ENCODE measurements around the gene COL8A2.

The COL8A2 gene

GRCh38 chr1:36137226-36137625 is 12.2 kb upstream of the COL8A2 start:
- Histone ChIP-seq H3K27me3 (ENCODE audit: insufficient read depth, poor library complexity, severe bottlenecking) (no peaks in the 10 kb centered on the region), H3K4me3 (replicated peaks; ENCODE audit: insufficient read depth, low read length) (no peak overlapping the region), H3K27ac (replicated peaks) (no peak overlapping the region)
- no peak for DNase-seq (ENCODE audit: low read depth in 1 of 2, low spot score in 1 of 2)
- TF ChIP-seq, protein P1, sequence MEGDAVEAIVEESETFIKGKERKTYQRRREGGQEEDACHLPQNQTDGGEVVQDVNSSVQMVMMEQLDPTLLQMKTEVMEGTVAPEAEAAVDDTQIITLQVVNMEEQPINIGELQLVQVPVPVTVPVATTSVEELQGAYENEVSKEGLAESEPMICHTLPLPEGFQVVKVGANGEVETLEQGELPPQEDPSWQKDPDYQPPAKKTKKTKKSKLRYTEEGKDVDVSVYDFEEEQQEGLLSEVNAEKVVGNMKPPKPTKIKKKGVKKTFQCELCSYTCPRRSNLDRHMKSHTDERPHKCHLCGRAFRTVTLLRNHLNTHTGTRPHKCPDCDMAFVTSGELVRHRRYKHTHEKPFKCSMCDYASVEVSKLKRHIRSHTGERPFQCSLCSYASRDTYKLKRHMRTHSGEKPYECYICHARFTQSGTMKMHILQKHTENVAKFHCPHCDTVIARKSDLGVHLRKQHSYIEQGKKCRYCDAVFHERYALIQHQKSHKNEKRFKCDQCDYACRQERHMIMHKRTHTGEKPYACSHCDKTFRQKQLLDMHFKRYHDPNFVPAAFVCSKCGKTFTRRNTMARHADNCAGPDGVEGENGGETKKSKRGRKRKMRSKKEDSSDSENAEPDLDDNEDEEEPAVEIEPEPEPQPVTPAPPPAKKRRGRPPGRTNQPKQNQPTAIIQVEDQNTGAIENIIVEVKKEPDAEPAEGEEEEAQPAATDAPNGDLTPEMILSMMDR (IDR thresholded peaks at IDR 0.05; ENCODE audit: insufficient read depth, low read length) = no peak
- TF ChIP-seq SPI1 (IDR thresholded peaks at IDR 0.05; ENCODE audit: borderline replicate concordance, low read depth) = no peak
- TF ChIP-seq, protein P2, sequence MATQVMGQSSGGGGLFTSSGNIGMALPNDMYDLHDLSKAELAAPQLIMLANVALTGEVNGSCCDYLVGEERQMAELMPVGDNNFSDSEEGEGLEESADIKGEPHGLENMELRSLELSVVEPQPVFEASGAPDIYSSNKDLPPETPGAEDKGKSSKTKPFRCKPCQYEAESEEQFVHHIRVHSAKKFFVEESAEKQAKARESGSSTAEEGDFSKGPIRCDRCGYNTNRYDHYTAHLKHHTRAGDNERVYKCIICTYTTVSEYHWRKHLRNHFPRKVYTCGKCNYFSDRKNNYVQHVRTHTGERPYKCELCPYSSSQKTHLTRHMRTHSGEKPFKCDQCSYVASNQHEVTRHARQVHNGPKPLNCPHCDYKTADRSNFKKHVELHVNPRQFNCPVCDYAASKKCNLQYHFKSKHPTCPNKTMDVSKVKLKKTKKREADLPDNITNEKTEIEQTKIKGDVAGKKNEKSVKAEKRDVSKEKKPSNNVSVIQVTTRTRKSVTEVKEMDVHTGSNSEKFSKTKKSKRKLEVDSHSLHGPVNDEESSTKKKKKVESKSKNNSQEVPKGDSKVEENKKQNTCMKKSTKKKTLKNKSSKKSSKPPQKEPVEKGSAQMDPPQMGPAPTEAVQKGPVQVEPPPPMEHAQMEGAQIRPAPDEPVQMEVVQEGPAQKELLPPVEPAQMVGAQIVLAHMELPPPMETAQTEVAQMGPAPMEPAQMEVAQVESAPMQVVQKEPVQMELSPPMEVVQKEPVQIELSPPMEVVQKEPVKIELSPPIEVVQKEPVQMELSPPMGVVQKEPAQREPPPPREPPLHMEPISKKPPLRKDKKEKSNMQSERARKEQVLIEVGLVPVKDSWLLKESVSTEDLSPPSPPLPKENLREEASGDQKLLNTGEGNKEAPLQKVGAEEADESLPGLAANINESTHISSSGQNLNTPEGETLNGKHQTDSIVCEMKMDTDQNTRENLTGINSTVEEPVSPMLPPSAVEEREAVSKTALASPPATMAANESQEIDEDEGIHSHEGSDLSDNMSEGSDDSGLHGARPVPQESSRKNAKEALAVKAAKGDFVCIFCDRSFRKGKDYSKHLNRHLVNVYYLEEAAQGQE (IDR thresholded peaks at IDR 0.05; ENCODE audit: insufficient replicate concordance, low read depth) = no peak

DNA sequence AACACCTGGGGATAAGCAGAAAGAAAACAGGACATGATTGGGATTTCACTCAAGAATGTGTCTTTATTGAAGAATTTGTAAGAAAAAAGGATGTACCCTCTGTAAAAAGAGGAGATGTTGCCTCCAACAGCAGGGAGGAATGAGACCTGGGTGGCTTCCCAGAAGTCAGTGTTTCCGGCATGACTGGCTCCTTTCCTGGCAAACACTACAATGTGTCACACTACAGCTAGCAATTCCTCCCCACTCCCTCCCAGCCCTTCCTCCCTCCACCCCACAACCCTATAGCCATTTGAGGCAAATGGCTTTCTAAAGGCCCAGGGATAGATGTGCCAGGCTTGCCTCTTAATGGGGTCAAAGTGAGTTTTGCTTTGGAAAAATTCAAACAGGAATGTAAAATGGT is 11.5 kb upstream of the COL8A2 start:
- H3K4me3 ChIP-seq (replicated peaks; ENCODE audit: insufficient read depth, low read length) = no peak overlapping the region

DNA sequence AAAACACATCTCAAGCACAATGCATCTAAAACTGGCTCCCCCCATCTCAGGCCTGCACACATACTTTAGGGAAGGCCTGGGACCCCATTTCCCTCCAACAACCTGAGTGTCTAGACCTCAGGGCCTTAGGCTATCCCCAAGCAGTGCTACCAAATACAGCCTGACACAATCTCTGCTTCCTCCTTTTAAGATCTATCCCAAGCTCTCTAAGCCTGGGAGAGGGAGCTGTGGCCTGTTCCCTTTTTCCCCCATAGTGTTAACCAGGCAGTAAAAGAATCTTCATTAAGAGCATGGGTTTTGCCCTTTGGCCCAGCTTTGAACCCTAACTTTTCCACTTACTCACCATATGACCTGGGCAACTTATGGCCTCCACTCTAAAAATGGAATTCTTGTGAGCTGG is 10.8 kb upstream of the COL8A2 start:
- TF ChIP-seq GABPA (IDR thresholded peaks at IDR 0.05; ENCODE audit: low read depth) = no peak
- TF ChIP-seq, protein P1 (IDR thresholded peaks at IDR 0.05; ENCODE audit: insufficient read depth, low read length) = no peak
- TF ChIP-seq, protein P2 (IDR thresholded peaks at IDR 0.05; ENCODE audit: insufficient replicate concordance, low read depth) = no peak
- no peak for TF ChIP-seq SPI1 (IDR thresholded peaks at IDR 0.05; ENCODE audit: borderline replicate concordance, low read depth)
- no peak for TF ChIP-seq POLR2AphosphoS5 (IDR thresholded peaks at IDR 0.05; ENCODE audit: low read depth)
- H3K27me3 ChIP-seq (ENCODE audit: insufficient read depth, poor library complexity, severe bottlenecking) = no peaks in the 10 kb centered on the region
- H3K4me3 ChIP-seq (replicated peaks; ENCODE audit: insufficient read depth, low read length) = no peak overlapping the region
- no peak for DNase-seq (ENCODE audit: low read depth in 1 of 2, low spot score in 1 of 2)
- H3K27ac ChIP-seq (replicated peaks) = no peak overlapping the region

More for the DNA sequence above, 11.5 kb upstream of the COL8A2 start:
- no peaks in the 10 kb centered on the region for H3K27me3 ChIP-seq (ENCODE audit: insufficient read depth, poor library complexity, severe bottlenecking)
- TF ChIP-seq GABPA (IDR thresholded peaks at IDR 0.05; ENCODE audit: low read depth) (no peak), SPI1 (IDR thresholded peaks at IDR 0.05; ENCODE audit: borderline replicate concordance, low read depth) (no peak), POLR2AphosphoS5 (IDR thresholded peaks at IDR 0.05; ENCODE audit: low read depth) (no peak)
- TF ChIP-seq, protein P1 (IDR thresholded peaks at IDR 0.05; ENCODE audit: insufficient read depth, low read length) = no peak
- TF ChIP-seq, protein P2 (IDR thresholded peaks at IDR 0.05; ENCODE audit: insufficient replicate concordance, low read depth) = no peak
- DNase-seq (ENCODE audit: low read depth in 1 of 2, low spot score in 1 of 2) = no peak
- no peak overlapping the region for H3K27ac ChIP-seq (replicated peaks)
